Measurements from ENCODE around the gene CCDC117. TPM values are rescaled to one million over a fixed set of nuclear protein-coding genes. Genes with fewer than 3 reads are reported as not detected.

Gene CCDC117
- total and polyA plus RNA-seq, 4 donors: 8.1 to 24.0 (median 16.2) TPM

Small RNA genes within 50 kb of the gene (small RNA-seq; reads per million reads assigned to genes)
- not detected for gene Z93930.1

Other genes starting within 250 kb of the CCDC117 start
- gene TTC28, start 92.9 kb upstream of the CCDC117 start, total RNA-seq: 10 to 100 TPM in 1 of 2 donors, 1 to 10 TPM in 1; 6.3 to 19.4 TPM
- 1 to 10 TPM; 4.2 to 5.6 TPM for gene TTC28, start 92.9 kb upstream of the CCDC117 start, polyA plus RNA-seq
- gene CHEK2, start 30.9 kb upstream of the CCDC117 start, total RNA-seq: 10 to 100 TPM in 1 of 2 donors, 1 to 10 TPM in 1; 2.8 to 10.6 TPM
- gene CHEK2, start 30.9 kb upstream of the CCDC117 start, polyA plus RNA-seq: 1 to 10 TPM; 1.4 to 2.7 TPM
- 10 to 100 TPM; 12.2 to 14.0 TPM for gene HSCB, start 30.7 kb upstream of the CCDC117 start, total RNA-seq
- gene HSCB, start 30.7 kb upstream of the CCDC117 start, polyA plus RNA-seq: 10 to 100 TPM; 16.2 to 22.1 TPM
- 100 to 1,000 TPM; 597 to 613 TPM for gene XBP1, start 27.9 kb downstream of the CCDC117 start, total RNA-seq
- 100 to 1,000 TPM; 303 to 705 TPM for gene XBP1, start 27.9 kb downstream of the CCDC117 start, polyA plus RNA-seq
- 1 to 10 TPM; 5.0 to 5.9 TPM for gene ZNRF3, start 110.9 kb downstream of the CCDC117 start, total RNA-seq
- gene ZNRF3, start 110.9 kb downstream of the CCDC117 start, polyA plus RNA-seq: 1 to 10 TPM; 2.2 to 4.4 TPM

Measured in liver (tissue), 5 donors.